ENCODE data around the gene ARSJ. TPM values are rescaled to one million over a fixed set of nuclear protein-coding genes. Genes with fewer than 3 reads are reported as not detected.

The ARSJ gene
- total and polyA plus RNA-seq, 8 donors: 0.80 to 5.7 (median 2.3) TPM

GRCh38 chr4:113978561-113979147 lies 793 bp downstream of the ARSJ start:
- WGBS, 2 donors: 42 to 45% methylated on average over 17 to 18 of the region's 18 CpGs
- DNase-seq: peak in 2 of 6 donors; percentile 12 to 35
- H3K4me3 ChIP-seq: peak overlapping the region; percentile 29 to 53 (median 34)
- H3K27ac ChIP-seq: peak overlapping the region in 3 of 4 donors; percentile 29 to 81 (median 80)
- H3K4me1 ChIP-seq: peaks cover 0 to 3% (median 0%) of the 10 kb centered on the region in 3 donors
- intact Hi-C loops (cut with DNase I): no loop called here
- FAIRE-seq: no peak
- H3K27me3 ChIP-seq: no peaks in the 10 kb centered on the region
- no peak for TF ChIP-seq CTCF (IDR thresholded peaks at IDR 0.05)
- no peaks in the 10 kb centered on the region for H3K9me3 ChIP-seq
- peak; percentile 23 to 52 (median 45) for ATAC-seq
- H3K36me3 ChIP-seq: no peaks in the 10 kb centered on the region

GRCh38 chr4:113978105-113978504 lies 1.3 kb downstream of the ARSJ start:
- intact Hi-C loops (cut with DNase I): no loop called here
- Histone ChIP-seq H3K27ac (peak overlapping the region in 1 of 4 donors; percentile 81), H3K9me3 (no peaks in the 10 kb centered on the region), H3K36me3 (no peaks in the 10 kb centered on the region), H3K4me3 (peak overlapping the region in 2 of 4 donors; percentile 39 to 53), H3K4me1 (peaks cover 0 to 3% (median 0%) of the 10 kb centered on the region in 3 donors), H3K27me3 (no peaks in the 10 kb centered on the region)
- TF ChIP-seq CTCF (IDR thresholded peaks at IDR 0.05): no peak
- no peak for DNase-seq
- peak; percentile 51 for FAIRE-seq
- no peak for ATAC-seq
- WGBS, 2 donors: 59 to 60% methylated on average over 2 of the region's 2 CpGs

GRCh38 chr4:113977526-113977855 lies 2.0 kb downstream of the ARSJ start:
- DNase-seq (no peak), ATAC-seq (no peak), FAIRE-seq (no peak)
- Histone ChIP-seq H3K27ac (no peak overlapping the region), H3K4me1 (peaks cover 0 to 3% (median 0%) of the 10 kb centered on the region in 3 donors), H3K27me3 (no peaks in the 10 kb centered on the region), H3K4me3 (peak overlapping the region in 2 of 4 donors; percentile 12 to 53), H3K36me3 (no peaks in the 10 kb centered on the region), H3K9me3 (no peaks in the 10 kb centered on the region)
- intact Hi-C loops (cut with DNase I): no loop called here
- WGBS, 2 donors: 37 to 68% methylated on average over 1 of the region's 1 CpG
- no peak for TF ChIP-seq CTCF (IDR thresholded peaks at IDR 0.05)

- Histone ChIP-seq H3K27ac (no peak overlapping the region), H3K4me3 (peak overlapping the region in 2 of 4 donors; percentile 12 to 53), H3K9me3 (no peaks in the 10 kb centered on the region), H3K4me1 (peaks cover 0 to 3% (median 0%) of the 10 kb centered on the region in 3 donors), H3K27me3 (no peaks in the 10 kb centered on the region), H3K36me3 (no peaks in the 10 kb centered on the region)
- ATAC-seq (no peak), DNase-seq (no peak), FAIRE-seq (peak; percentile 86)
- 35 to 46% methylated on average over 2 of the region's 2 CpGs for WGBS, 2 donors
- intact Hi-C loops (cut with DNase I): no loop called here
- TF ChIP-seq CTCF (IDR thresholded peaks at IDR 0.05): no peak
These were observed 2.5 kb downstream of the ARSJ start for GRCh38 chr4:113976741-113977525.

GRCh38 chr4:113975578-113975977 lies 3.9 kb downstream of the ARSJ start:
- 64 to 66% methylated on average over 2 of the region's 2 CpGs for WGBS, 2 donors
- no peak for FAIRE-seq

More at GRCh38 chr4:113975578-113975977, 3.9 kb downstream of the ARSJ start:
- no peak overlapping the region for H3K27ac ChIP-seq
- intact Hi-C loops (cut with DNase I): no loop called here
- H3K36me3 ChIP-seq: no peaks in the 10 kb centered on the region
- DNase-seq (no peak), ATAC-seq (no peak)
- H3K9me3 ChIP-seq: no peaks in the 10 kb centered on the region
- TF ChIP-seq CTCF (IDR thresholded peaks at IDR 0.05): no peak
- peaks cover 0 to 8% (median 0%) of the 10 kb centered on the region in 3 donors for H3K4me1 ChIP-seq
- no peaks in the 10 kb centered on the region for H3K27me3 ChIP-seq
- H3K4me3 ChIP-seq: no peak overlapping the region
